GM19467 (cell line): ENCODE measurements around the gene ABCC1.
"Not testable (repeated sequence)": the region's sequence is repeated elsewhere in the genome, so short reads cannot be mapped to it uniquely, and the experiment has no call there.

Source experiments
- ATAC-seq: cut with Tn5 transposase; IDR thresholded peaks from one replicate; pipeline ENCODE4 v1.9.1; 2021; ENCODE audit warnings: mild to moderate bottlenecking, moderate library complexity; ENCODE audit not compliant: unreplicated experiment

Gene ABCC1

DNA sequence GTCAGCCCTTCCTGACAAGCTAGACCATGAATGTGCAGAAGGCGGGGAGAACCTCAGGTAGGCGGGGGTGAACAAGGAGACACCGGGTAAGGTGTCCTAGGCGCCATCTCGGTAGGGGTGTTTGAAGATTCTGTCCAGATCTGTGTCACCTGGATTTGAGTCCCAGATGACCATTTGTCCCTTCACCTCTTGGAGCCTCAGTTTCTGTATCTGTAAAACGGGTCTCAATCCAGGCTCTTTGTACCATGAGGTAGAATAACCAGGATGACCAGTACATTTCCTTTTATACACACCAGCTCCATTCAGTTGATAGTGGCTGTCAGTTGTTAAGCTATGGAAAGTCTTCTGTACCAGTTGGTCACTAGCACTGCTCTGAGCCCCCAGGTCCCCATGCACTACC, 187.2 kb downstream of the ABCC1 start:
- no peak for ATAC-seq

DNA sequence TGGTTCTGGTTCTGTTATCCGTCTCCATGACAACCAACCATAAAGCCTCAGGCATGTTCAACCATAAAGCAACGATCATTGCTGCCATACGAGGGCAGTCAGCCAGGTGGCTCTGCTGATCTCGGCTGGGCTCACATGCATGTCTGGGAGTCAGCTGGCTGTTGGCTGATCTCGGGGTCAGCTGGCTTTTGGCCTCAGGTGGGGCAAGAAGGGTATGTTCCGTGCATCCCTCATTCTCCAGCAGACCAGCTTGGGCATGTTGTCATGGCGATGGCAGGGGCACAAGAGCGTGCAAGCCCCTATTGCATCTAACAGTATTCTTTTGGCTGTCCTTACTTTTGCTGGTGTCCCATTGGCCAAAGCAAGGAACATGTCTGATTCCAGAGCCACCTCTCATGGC, 187.7 kb downstream of the ABCC1 start:
- no peak for ATAC-seq

- ATAC-seq = no peak
Observed at GRCh38 chr16:16138034-16138635, 188.7 kb downstream of the ABCC1 start.

- ATAC-seq = no peak
Observed at GRCh38 chr16:16139061-16139460, 189.6 kb downstream of the ABCC1 start.

DNA sequence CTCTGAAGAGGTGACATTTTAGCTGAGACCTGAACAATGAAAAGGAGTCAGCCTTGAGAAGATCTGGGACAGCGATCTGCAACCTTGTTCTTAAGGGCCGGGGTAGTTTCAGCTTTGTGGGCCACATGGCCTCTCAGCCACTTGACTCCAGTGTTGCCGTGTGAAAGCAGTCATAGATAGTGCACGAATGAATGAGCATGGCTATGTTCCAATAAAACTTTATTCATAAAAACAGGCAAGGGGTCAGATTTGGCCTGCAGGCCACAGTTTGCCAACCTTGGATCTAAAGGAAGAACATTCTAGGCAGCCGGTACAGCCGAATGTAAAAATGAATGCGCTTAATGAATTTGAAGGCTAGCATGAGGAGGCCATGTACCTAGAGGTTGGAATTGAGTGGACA, 190.4 kb downstream of the ABCC1 start:
- ATAC-seq = no peak

GRCh38 chr16:16140537-16140936, 191.1 kb downstream of the ABCC1 start:
- ATAC-seq = no peak

DNA sequence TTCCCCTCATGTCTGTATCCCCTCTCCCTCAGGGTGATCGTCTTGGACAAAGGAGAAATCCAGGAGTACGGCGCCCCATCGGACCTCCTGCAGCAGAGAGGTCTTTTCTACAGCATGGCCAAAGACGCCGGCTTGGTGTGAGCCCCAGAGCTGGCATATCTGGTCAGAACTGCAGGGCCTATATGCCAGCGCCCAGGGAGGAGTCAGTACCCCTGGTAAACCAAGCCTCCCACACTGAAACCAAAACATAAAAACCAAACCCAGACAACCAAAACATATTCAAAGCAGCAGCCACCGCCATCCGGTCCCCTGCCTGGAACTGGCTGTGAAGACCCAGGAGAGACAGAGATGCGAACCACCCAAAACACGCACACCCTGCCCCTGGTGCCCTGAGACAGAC, 191.7 kb downstream of the ABCC1 start:
- ATAC-seq = no peak

GRCh38 chr16:16141784-16142396, 192.5 kb downstream of the ABCC1 start:
- no peak for ATAC-seq

- ATAC-seq = no peak
Observed at GRCh38 chr16:16143038-16143763, 193.8 kb downstream of the ABCC1 start.

GRCh38 chr16:16143931-16144330, 194.5 kb downstream of the ABCC1 start:
- no peak for ATAC-seq

DNA sequence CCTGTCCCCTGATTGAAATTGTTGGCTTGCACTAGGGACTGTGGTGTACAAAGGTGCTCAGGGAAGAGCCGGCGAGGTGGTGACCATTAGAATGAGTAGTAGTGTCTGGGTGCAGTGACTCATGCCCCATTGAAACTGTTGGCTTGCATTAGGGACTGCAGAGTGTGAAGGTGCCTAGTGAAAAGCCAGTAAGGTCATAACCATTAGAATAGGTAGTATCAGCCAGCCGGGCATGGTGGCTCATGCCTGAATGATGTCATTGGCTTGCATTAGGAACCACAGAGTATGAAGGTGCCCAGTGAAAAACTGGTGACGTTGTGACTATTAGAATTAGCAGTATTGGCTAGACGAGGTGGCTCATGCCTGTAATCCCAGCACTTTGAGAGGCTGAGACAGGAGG, 195.0 kb downstream of the ABCC1 start:
- ATAC-seq = no peak

GRCh38 chr16:16145286-16145685, 195.9 kb downstream of the ABCC1 start:
- ATAC-seq = no peak

GRCh38 chr16:16146380-16147315, 197.2 kb downstream of the ABCC1 start:
- no peak for ATAC-seq

DNA sequence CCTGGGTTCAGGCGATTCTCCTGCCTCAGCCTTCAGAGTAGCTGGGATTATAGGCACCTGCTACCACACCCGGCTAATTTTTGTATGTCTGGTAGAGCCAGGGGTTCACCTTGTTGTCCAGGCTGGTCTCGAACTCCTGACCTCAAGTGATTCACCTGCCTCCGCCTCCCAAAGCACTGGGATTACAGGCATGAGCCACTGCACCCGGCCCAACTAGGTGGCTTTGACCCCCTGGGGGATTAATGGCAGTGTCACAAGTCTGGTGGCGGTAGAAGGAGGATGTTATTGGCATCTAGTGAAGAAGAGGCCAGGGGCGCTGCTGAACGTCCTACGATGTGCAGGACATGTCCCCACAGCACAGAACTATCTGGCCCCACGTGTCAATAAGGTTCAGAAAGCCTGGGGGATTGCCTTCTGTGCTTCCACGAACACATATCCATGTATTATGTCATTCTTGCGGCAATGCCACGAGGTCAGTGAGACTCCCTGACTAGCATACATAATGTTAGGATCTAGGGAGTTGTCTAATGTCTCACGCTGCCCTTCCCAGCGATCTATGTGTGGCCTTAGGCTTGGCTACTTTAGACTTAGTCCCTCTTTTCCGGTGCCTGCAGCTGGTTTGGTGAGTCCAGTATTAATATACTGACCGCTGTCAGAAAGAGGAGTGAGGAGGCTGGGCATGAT, 198.0 kb downstream of the ABCC1 start:
- ATAC-seq = no peak

- not testable (repeated sequence) for ATAC-seq
Observed at GRCh38 chr16:16148000-16148599, 198.7 kb downstream of the ABCC1 start.

DNA sequence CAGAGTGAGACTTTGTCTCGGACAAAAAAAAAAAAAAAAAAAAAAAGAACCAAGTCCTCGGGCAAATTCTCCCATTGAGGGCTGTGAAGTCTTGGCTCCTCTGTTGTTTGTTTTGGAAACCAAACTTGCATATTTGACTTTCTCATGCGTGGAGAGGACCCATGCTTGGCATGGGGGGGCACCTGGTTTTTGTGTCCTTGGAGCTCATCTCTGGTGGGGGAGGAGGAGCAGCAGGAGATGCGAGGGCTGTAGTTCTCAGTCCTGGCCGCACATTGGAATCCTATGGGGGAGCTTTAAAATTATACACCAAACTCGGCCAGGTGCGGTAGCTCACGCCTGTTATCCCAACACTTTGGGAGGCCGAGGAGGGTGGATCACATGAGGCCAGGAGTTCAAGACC, 199.3 kb downstream of the ABCC1 start:
- no peak for ATAC-seq

GRCh38 chr16:16149710-16150116, 200.3 kb downstream of the ABCC1 start:
- no peak for ATAC-seq

DNA sequence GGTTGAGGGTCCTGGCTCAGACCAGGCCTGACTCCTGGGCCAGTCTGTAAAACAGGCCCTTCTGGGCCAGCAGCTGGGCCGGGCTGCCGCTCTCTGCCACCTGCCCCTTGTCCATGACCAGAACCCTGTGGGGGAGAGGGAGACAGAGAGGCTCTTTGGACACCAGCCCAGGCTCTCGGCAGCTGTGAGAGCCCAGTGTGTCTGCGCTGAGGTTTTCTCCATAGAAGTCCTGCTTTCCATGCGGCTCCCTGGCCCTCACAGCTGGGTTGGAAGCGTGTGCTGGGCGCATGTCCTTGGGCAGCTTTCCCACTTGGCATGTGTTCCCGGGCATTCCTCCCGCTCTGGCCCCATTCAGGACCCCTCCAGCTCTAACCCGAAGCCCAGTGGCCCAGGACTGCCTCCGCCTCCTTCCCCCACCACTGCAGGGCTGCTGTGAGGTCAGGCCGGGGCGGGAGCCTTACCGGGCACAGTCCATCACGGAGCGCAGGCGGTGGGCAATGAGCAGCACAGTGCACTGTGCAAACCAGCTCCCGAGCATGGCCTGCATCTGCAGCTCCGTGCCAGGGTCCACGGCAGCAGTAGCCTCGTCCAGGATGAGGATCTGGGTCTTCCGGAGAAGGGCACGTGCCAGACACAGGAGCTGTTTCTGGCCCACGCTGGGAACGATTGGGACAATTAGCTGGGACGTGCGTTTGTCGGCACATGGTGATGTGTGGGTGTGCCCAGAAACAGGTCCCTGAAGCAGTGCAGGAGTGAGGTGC, 200.9 kb downstream of the ABCC1 start:
- no peak for ATAC-seq

DNA sequence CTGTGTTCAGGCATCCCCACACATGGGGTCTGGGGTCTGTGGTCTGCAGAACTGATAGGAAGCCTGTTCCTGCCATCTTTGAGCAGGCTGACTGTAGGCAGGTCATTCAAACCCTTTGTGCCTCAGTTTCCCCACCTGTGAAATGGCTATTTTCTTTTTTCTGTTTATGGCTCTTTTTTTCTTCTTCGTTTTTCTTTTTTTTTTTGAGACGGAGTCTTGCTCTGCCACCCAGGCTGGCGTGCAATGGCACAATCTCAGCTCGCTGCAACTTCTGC, 201.4 kb downstream of the ABCC1 start:
- no peak for ATAC-seq

DNA sequence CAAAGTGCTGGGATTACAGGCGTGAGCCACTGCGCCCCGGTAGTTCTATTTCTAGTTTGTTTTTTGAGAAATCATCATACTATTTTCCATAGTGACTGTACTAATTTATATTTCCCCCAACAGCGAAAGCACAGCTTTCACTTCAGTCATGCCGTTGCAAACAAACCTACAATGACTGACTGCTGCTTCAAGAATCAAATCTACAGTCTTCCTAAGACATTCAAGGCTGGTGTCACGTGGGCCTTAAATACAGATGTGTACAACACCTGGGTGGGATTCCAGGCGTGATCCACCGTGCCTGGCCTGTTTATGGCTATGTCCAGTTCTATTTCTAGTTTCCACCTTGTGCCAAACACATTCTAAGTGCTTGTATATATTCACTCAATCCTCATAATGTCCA, 201.9 kb downstream of the ABCC1 start:
- ATAC-seq = no peak
